Measurements from ENCODE around the gene ARNT2.

GRCh38 chr15:80512726-80513660 lies 108.8 kb downstream of the ARNT2 start:
- TF ChIP-seq CTCF (IDR thresholded peaks at IDR 0.05), result peak; percentile 41
- TF ChIP-seq SMC3 (IDR thresholded peaks at IDR 0.05; ENCODE audit: low read depth, low read length), result peak; percentile 51
- no peak for TF ChIP-seq POLR2AphosphoS5 (IDR thresholded peaks at IDR 0.05; ENCODE audit: low read depth, low read length)
